GM18499 (cell line): ENCODE results near the gene ZC2HC1C.
"Not testable (repeated sequence)": the region's sequence is repeated elsewhere in the genome, so short reads cannot be mapped to it uniquely, and the experiment has no call there.

Experiments
- ATAC-seq: cut with Tn5 transposase; IDR thresholded peaks from one replicate; pipeline ENCODE4 v1.9.1; 2021; ENCODE audit warnings: moderate number of reproducible peaks; ENCODE audit not compliant: insufficient read depth, unreplicated experiment

ZC2HC1C gene

GRCh38 chr14:75090353-75090752, 20.9 kb downstream of the ZC2HC1C start:
- no peak for ATAC-seq

- ATAC-seq, result no peak
These were observed 21.8 kb downstream of the ZC2HC1C start for GRCh38 chr14:75091251-75091650.

- ATAC-seq, result no peak
These were observed 23.3 kb downstream of the ZC2HC1C start for GRCh38 chr14:75092698-75093097.

GRCh38 chr14:75094896-75095295, 25.5 kb downstream of the ZC2HC1C start:
- ATAC-seq, result no peak

GRCh38 chr14:75095690-75096089, 26.2 kb downstream of the ZC2HC1C start:
- no peak for ATAC-seq

- ATAC-seq, result no peak
These were observed 27.5 kb downstream of the ZC2HC1C start for GRCh38 chr14:75096959-75097358.

- no peak for ATAC-seq
These were observed 28.8 kb downstream of the ZC2HC1C start for GRCh38 chr14:75098212-75098611.

- ATAC-seq, result no peak
These were observed 29.2 kb downstream of the ZC2HC1C start for GRCh38 chr14:75098682-75099081.

GRCh38 chr14:75101491-75101890, 32.0 kb downstream of the ZC2HC1C start:
- ATAC-seq, result no peak

- no peak for ATAC-seq
These were observed 37.7 kb downstream of the ZC2HC1C start for GRCh38 chr14:75107186-75107585.

GRCh38 chr14:75109877-75110276, 40.4 kb downstream of the ZC2HC1C start:
- ATAC-seq, result no peak

GRCh38 chr14:75113932-75114539, 44.6 kb downstream of the ZC2HC1C start:
- ATAC-seq, result no peak

- no peak for ATAC-seq
These were observed 49.6 kb downstream of the ZC2HC1C start for GRCh38 chr14:75119056-75119455.

GRCh38 chr14:75120541-75121291, 51.3 kb downstream of the ZC2HC1C start:
- ATAC-seq, result no peak

GRCh38 chr14:75121552-75121951, 52.1 kb downstream of the ZC2HC1C start:
- ATAC-seq, result no peak

- no peak for ATAC-seq
These were observed 54.5 kb downstream of the ZC2HC1C start for GRCh38 chr14:75123991-75124390.

- no peak for ATAC-seq
These were observed 56.2 kb downstream of the ZC2HC1C start for GRCh38 chr14:75125617-75126016.

GRCh38 chr14:75126121-75126544, 56.7 kb downstream of the ZC2HC1C start:
- no peak for ATAC-seq

GRCh38 chr14:75126679-75127473, 57.4 kb downstream of the ZC2HC1C start, which contains the start of gene NEK9:
Gene NEK9, minus strand, starts transcription at chr14:75127048. Its CDS starts 127 bp downstream, at chr14:75126921.
- ATAC-seq, result no peak

GRCh38 chr14:75127474-75127820, 58.0 kb downstream of the ZC2HC1C start:
- ATAC-seq, result not testable (repeated sequence)
